Stimulated activated CD8-positive, alpha-beta memory T cell treated with anti-CD3 and anti-CD28 coated beads, Interleukin-7, amount 100 ng/mL, for 1 hour (primary cell): Measurements from ENCODE around the gene CERS6.

Source experiments
- DNase-seq, 2 donors: peaks; one replicate each; pipeline ENCODE4 v3.0.0-alpha.2; 2020; ENCODE audit warnings: low read depth in 2 of 2

The CERS6 gene

GRCh38 chr2:168602846-168603401, 146.9 kb downstream of the CERS6 start:
- no peak for DNase-seq

- no peak for DNase-seq
Measured at GRCh38 chr2:168603439-168603961, 147.4 kb downstream of the CERS6 start.

GRCh38 chr2:168604252-168604651, 148.2 kb downstream of the CERS6 start:
- no peak for DNase-seq

GRCh38 chr2:168607992-168608391, 151.9 kb downstream of the CERS6 start:
- DNase-seq, result no peak

GRCh38 chr2:168608796-168609195, 152.7 kb downstream of the CERS6 start:
- DNase-seq, result no peak

- DNase-seq, result no peak
Measured at GRCh38 chr2:168611091-168611490, 155.0 kb downstream of the CERS6 start.

GRCh38 chr2:168611896-168612650, 156.0 kb downstream of the CERS6 start:
- DNase-seq, result no peak

GRCh38 chr2:168612719-168613118, 156.6 kb downstream of the CERS6 start:
- DNase-seq, result no peak

GRCh38 chr2:168613551-168613950, 157.5 kb downstream of the CERS6 start:
- DNase-seq, result no peak

GRCh38 chr2:168614172-168615018, 158.3 kb downstream of the CERS6 start:
- DNase-seq, result no peak

- no peak for DNase-seq
Measured at GRCh38 chr2:168620554-168620953, 164.5 kb downstream of the CERS6 start.

GRCh38 chr2:168622559-168622958, 166.5 kb downstream of the CERS6 start:
- no peak for DNase-seq

- no peak for DNase-seq
Measured at GRCh38 chr2:168624028-168624427, 168.0 kb downstream of the CERS6 start.

- DNase-seq, result no peak
Measured at GRCh38 chr2:168626096-168626495, 170.0 kb downstream of the CERS6 start.

- DNase-seq, result no peak
Measured at GRCh38 chr2:168626647-168627046, 170.6 kb downstream of the CERS6 start.

GRCh38 chr2:168632709-168633121, 176.6 kb downstream of the CERS6 start:
- no peak for DNase-seq

GRCh38 chr2:168633200-168633599, 177.1 kb downstream of the CERS6 start:
- DNase-seq, result no peak

GRCh38 chr2:168633895-168634294, 177.8 kb downstream of the CERS6 start:
- DNase-seq, result no peak

GRCh38 chr2:168635065-168635577, 179.0 kb downstream of the CERS6 start:
- no peak for DNase-seq

- no peak for DNase-seq
Measured at GRCh38 chr2:168639018-168639417, 182.9 kb downstream of the CERS6 start.

GRCh38 chr2:168639441-168639898, 183.4 kb downstream of the CERS6 start:
- DNase-seq, result no peak

- no peak for DNase-seq
Measured at GRCh38 chr2:168640039-168640438, 184.0 kb downstream of the CERS6 start.
